ENCODE measurements around the gene GP1BB. TPM values are rescaled to one million over a fixed set of nuclear protein-coding genes. Genes with fewer than 3 reads are reported as not detected.

Gene GP1BB
- total RNA-seq, 1 experiment from 2014 or later: 3.6 TPM

GRCh38 chr22:19767427-19768341 is 44.3 kb downstream of the GP1BB start:
- no TSS peak for BruUV-seq (replicated peaks)
- POLR2A ChIA-PET: no interaction called here
- Histone ChIP-seq H3K9me3 (ENCODE audit: control insufficient read depth, insufficient read depth, low read depth, low read length) (no peaks in the 10 kb centered on the region), H3K27me3 (ENCODE audit: control insufficient read depth, insufficient read depth, low read length) (no peaks in the 10 kb centered on the region), H3K4me3 (ENCODE audit: low read depth in 2 of 2, low read length in 2 of 2) (no peak overlapping the region), H3K27ac (ENCODE audit: low read length) (no peak overlapping the region), H3K36me3 (ENCODE audit: control insufficient read depth, insufficient read depth, low read length) (no peaks in the 10 kb centered on the region; the same call in 1 of the 2 replicates), H3K4me1 (ENCODE audit: control insufficient read depth, insufficient read depth, low read length) (peaks cover 23% of the 10 kb centered on the region)
- no peak for DNase-seq (ENCODE audit: low read depth, low spot score)
- CTCF ChIA-PET: no interaction called here
- peak; percentile 39 for ATAC-seq
- in situ Hi-C loops (cut with HindIII; ENCODE audit: low pct_unique_long_range_greater_than_20kb, low sequenced_read_pairs): no loop called here
- TF ChIP-seq, protein P1, sequence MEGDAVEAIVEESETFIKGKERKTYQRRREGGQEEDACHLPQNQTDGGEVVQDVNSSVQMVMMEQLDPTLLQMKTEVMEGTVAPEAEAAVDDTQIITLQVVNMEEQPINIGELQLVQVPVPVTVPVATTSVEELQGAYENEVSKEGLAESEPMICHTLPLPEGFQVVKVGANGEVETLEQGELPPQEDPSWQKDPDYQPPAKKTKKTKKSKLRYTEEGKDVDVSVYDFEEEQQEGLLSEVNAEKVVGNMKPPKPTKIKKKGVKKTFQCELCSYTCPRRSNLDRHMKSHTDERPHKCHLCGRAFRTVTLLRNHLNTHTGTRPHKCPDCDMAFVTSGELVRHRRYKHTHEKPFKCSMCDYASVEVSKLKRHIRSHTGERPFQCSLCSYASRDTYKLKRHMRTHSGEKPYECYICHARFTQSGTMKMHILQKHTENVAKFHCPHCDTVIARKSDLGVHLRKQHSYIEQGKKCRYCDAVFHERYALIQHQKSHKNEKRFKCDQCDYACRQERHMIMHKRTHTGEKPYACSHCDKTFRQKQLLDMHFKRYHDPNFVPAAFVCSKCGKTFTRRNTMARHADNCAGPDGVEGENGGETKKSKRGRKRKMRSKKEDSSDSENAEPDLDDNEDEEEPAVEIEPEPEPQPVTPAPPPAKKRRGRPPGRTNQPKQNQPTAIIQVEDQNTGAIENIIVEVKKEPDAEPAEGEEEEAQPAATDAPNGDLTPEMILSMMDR (IDR thresholded peaks at IDR 0.05): no peak
- TF ChIP-seq REST (IDR thresholded peaks at IDR 0.05; ENCODE audit: insufficient read depth in 1 of 2, low read depth in 2 of 2, low read length in 1 of 2) (no peak), POLR2AphosphoS5 (IDR thresholded peaks at IDR 0.05; ENCODE audit: low read depth, low read length) (no peak; the same call in 1 of the 2 replicates), TCF7L2 (IDR thresholded peaks at IDR 0.05; ENCODE audit: low read depth, low read length) (no peak), SIN3A (IDR thresholded peaks at IDR 0.05; ENCODE audit: borderline replicate concordance, insufficient read depth, low read depth, low read length) (no peak)
- intact Hi-C loops (cut with micrococcal nuclease; ENCODE audit: unreplicated experiment): no loop called here

- BruUV-seq (replicated peaks): no TSS peak
- Histone ChIP-seq H3K9me3 (ENCODE audit: control insufficient read depth, insufficient read depth, low read depth, low read length) (no peaks in the 10 kb centered on the region), H3K27me3 (ENCODE audit: control insufficient read depth, insufficient read depth, low read length) (no peaks in the 10 kb centered on the region), H3K36me3 (ENCODE audit: control insufficient read depth, insufficient read depth, low read length) (no peaks in the 10 kb centered on the region; the same call in 1 of the 2 replicates), H3K4me3 (ENCODE audit: low read depth in 2 of 2, low read length in 2 of 2) (no peak overlapping the region), H3K4me1 (ENCODE audit: control insufficient read depth, insufficient read depth, low read length) (peaks cover 15% of the 10 kb centered on the region), H3K27ac (ENCODE audit: low read length) (no peak overlapping the region)
- ChIA-PET CTCF (no interaction called here), POLR2A (no interaction called here)
- no peak for DNase-seq (ENCODE audit: low read depth, low spot score)
- TF ChIP-seq POLR2AphosphoS5 (IDR thresholded peaks at IDR 0.05; ENCODE audit: low read depth, low read length) (no peak), SIN3A (IDR thresholded peaks at IDR 0.05; ENCODE audit: borderline replicate concordance, insufficient read depth, low read depth, low read length) (no peak), TCF7L2 (IDR thresholded peaks at IDR 0.05; ENCODE audit: low read depth, low read length) (no peak), REST (IDR thresholded peaks at IDR 0.05; ENCODE audit: insufficient read depth in 1 of 2, low read depth in 2 of 2, low read length in 1 of 2) (no peak)
- TF ChIP-seq, protein P1 (IDR thresholded peaks at IDR 0.05): no peak
- in situ Hi-C loops (cut with HindIII; ENCODE audit: low pct_unique_long_range_greater_than_20kb, low sequenced_read_pairs) (no loop called here), intact Hi-C loops (cut with micrococcal nuclease; ENCODE audit: unreplicated experiment) (no loop called here)
- ATAC-seq: no peak
Measured at GRCh38 chr22:19769393-19769715, 46.0 kb downstream of the GP1BB start.
